HEK293T (cell line): ENCODE results near the gene PLOD2.

Experiments
- CTCF ChIA-PET: fragments of 350-600 bp; formaldehyde crosslinking; extraction: SDS; loops from one replicate; lab custom pipeline; 2021; ENCODE audit warnings: antibody characterized with exemption, inconsistent platforms; lab: Yijun Ruan, JAX
- POLR2A ChIA-PET: fragments of 350-600 bp; formaldehyde crosslinking; extraction: SDS; loops from one replicate; lab custom pipeline; 2020; ENCODE audit warnings: antibody characterized with exemption, inconsistent platforms; lab: Yijun Ruan, JAX
- DNase-seq: peaks from one replicate; pipeline ENCODE4 v3.0.0; 2012; ENCODE audit warnings: mixed read lengths; ENCODE audit errors: extremely low spot score
- ARNT ChIP-seq: fragments of 450-650 bp; IDR thresholded peaks from 2 replicates; pipeline ENCODE4 v1.6.1; 2017; ENCODE audit warnings: mild to moderate bottlenecking
- BHLHE40 ChIP-seq: fragments of 450-650 bp; IDR thresholded peaks from 2 replicates; pipeline ENCODE4 v1.6.1; 2016; ENCODE audit warnings: mild to moderate bottlenecking, moderate library complexity, borderline replicate concordance
- CTBP1 ChIP-seq: fragments of 450-650 bp; IDR thresholded peaks from 2 replicates; pipeline ENCODE4 v1.6.1; 2016; ENCODE audit warnings: borderline replicate concordance
- ELF4 ChIP-seq: fragments of 450-650 bp; IDR thresholded peaks from 2 replicates; pipeline ENCODE4 v1.6.1; 2017; ENCODE audit warnings: antibody characterized with exemption
- FOXA1 ChIP-seq: fragments of 450-650 bp; IDR thresholded peaks from 2 replicates; pipeline ENCODE4 v1.6.1; 2016; ENCODE audit warnings: mild to moderate bottlenecking
- FOXK2 ChIP-seq: fragments of 450-650 bp; IDR thresholded peaks from 2 replicates; pipeline ENCODE4 v1.6.1; 2016; ENCODE audit warnings: mild to moderate bottlenecking
- FOXM1 ChIP-seq: fragments of 450-650 bp; IDR thresholded peaks from 2 replicates; pipeline ENCODE4 v1.6.1; 2017; ENCODE audit warnings: mild to moderate bottlenecking, borderline replicate concordance
- HDGF ChIP-seq: fragments of 450-650 bp; IDR thresholded peaks from 2 replicates; pipeline ENCODE4 v1.6.1; 2017; ENCODE audit warnings: antibody characterized with exemption, borderline replicate concordance
- L3MBTL2 ChIP-seq: fragments of 450-650 bp; conservative IDR thresholded peaks from 2 replicates; pipeline ENCODE4 v1.6.1; 2016; ENCODE audit warnings: mild to moderate bottlenecking
- LEF1 ChIP-seq: fragments of 450-650 bp; IDR thresholded peaks from 2 replicates; pipeline ENCODE4 v1.6.1; 2017; ENCODE audit warnings: mild to moderate bottlenecking, borderline replicate concordance
- NFRKB ChIP-seq: fragments of 450-650 bp; IDR thresholded peaks from 2 replicates; pipeline ENCODE4 v1.6.1; 2016; ENCODE audit warnings: mild to moderate bottlenecking, moderate library complexity
- SP1 ChIP-seq: fragments of 450-650 bp; IDR thresholded peaks from 2 replicates; pipeline ENCODE4 v1.6.1; 2017
- SUZ12 ChIP-seq: fragments of 450-650 bp; IDR thresholded peaks from 2 replicates; pipeline ENCODE4 v1.6.1; 2016; ENCODE audit warnings: mild to moderate bottlenecking
- TARDBP ChIP-seq: fragments of 450-650 bp; IDR thresholded peaks from 2 replicates; pipeline ENCODE4 v1.6.1; 2016
- ZNF384 ChIP-seq: fragments of 450-650 bp; IDR thresholded peaks from 2 replicates; pipeline ENCODE4 v1.6.1; 2016
- TF ChIP-seq, protein P1 (sequence below): fragments of 450-650 bp; IDR thresholded peaks from 2 replicates; pipeline ENCODE4 v1.6.1; 2016

Gene PLOD2

DNA sequence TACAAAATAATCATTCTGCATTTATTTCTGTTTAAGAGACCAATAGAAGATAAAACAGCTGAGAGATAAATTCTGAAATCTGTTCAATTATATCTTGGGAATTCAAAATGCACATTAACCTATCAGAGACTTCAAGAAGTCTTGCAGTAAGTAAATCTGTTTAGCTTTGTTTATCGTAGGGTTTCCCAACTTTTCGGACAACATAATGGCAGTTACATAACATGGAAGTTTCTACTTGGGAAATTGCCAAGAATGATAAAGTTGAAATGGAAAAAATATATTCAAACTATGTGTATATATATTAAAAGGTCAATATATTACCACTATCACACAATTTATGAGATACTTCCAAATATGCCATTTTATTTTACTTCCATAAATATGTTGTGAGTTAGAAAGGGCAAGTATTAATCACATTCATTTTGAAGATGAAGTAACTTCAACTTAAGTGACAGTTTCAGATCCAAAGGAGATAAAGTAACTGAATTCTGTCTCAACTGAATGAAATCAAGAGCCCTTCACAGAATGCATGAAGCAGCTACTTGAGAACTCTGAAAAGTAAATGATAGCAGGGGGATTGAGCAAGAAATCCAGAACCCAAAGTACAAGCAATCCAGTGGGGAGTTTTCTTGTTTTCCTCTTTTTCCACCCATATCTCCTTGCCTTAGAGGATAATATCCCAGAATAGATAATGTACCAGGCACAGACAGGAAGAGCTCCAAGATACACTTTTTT, 108.8 kb downstream of the PLOD2 start:
- POLR2A ChIA-PET = no interaction called here
- TF ChIP-seq FOXK2 (no peak), L3MBTL2 (no peak), BHLHE40 (no peak), FOXM1 (no peak), FOXA1 (no peak)
- CTCF ChIA-PET = no interaction called here
- no peak for DNase-seq

DNA sequence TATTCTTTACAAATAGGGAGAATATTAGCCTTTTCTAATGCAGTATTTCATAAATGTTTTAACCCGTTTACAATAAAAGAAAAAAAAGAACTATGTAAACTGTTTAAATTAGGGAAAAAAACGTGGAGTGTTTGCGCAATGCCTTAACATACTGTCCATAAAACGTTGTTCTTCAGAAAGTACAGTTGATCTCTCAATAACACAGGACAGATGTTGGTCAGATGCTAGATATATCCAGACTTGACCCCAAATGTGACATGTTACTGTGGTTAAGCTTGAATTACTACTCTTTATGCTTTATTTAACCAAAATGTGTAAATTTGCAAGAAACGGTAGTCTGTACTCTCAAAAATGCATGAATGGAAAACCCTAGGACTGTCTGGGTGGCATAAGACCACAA, 110.3 kb downstream of the PLOD2 start:
- ChIA-PET CTCF (no interaction called here), POLR2A (no interaction called here)
- no peak for TF ChIP-seq TARDBP
- TF ChIP-seq, protein P1, sequence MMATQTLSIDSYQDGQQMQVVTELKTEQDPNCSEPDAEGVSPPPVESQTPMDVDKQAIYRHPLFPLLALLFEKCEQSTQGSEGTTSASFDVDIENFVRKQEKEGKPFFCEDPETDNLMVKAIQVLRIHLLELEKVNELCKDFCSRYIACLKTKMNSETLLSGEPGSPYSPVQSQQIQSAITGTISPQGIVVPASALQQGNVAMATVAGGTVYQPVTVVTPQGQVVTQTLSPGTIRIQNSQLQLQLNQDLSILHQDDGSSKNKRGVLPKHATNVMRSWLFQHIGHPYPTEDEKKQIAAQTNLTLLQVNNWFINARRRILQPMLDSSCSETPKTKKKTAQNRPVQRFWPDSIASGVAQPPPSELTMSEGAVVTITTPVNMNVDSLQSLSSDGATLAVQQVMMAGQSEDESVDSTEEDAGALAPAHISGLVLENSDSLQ = no peak
- TF ChIP-seq CTBP1 = no peak
- no peak for TF ChIP-seq ARNT
- no peak for TF ChIP-seq BHLHE40
- no peak for TF ChIP-seq ELF4
- TF ChIP-seq ZNF384 = no peak
- no peak for TF ChIP-seq HDGF
- no peak for TF ChIP-seq SP1
- TF ChIP-seq FOXA1 = no peak
- no peak for TF ChIP-seq L3MBTL2
- TF ChIP-seq FOXM1 = no peak
- TF ChIP-seq FOXK2 = no peak
- TF ChIP-seq LEF1 = no peak
- no peak for TF ChIP-seq NFRKB
- no peak for TF ChIP-seq SUZ12
- no peak for DNase-seq

DNA sequence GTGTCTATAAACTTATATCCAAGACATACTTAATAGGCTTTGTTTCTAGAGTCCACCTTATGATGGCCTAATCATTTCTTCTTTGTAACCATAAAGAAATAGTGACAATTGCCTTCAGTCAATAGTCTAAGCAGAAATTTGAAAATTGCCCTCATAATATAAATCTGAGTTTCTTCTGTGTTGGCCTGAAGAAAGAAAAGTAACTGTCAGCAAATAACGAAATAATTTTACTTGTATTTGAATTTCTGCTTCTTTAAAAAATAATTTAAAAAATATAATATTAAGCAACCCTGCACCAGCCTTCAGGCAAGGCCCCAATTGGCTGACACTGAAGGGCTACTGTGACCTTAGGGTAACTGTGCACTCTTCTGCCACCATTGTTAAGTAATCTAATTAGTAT, 113.5 kb downstream of the PLOD2 start:
- no peak for DNase-seq
- no peak for TF ChIP-seq FOXA1
- TF ChIP-seq, protein P1 = no peak
- no peak for TF ChIP-seq ELF4
- TF ChIP-seq FOXM1 = no peak
- TF ChIP-seq BHLHE40 = no peak
- TF ChIP-seq HDGF = no peak
- TF ChIP-seq SUZ12 = no peak
- no peak for TF ChIP-seq ZNF384
- no peak for TF ChIP-seq LEF1
- no peak for TF ChIP-seq ARNT
- no peak for TF ChIP-seq FOXK2
- no peak for TF ChIP-seq NFRKB
- TF ChIP-seq SP1 = no peak
- TF ChIP-seq TARDBP = no peak
- TF ChIP-seq L3MBTL2 = no peak
- ChIA-PET POLR2A (no interaction called here), CTCF (no interaction called here)

DNA sequence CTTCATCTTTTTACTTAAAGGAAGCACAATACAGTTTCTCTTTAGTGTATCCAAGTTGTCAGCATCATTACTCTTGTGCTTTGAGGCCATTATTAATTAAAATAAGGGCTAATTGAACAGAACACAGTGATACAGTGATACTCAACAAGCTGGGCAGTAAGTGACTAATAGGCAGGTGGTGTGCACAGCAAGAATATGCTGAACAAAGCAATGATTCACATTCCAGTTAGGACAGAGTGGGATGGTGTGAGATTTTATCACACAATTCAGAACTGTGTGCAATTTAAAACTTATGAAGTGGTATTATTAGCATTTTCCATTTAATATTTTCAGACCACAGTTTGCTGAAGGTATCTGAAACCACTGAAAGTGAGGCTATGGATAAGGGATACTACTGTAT, 116.9 kb downstream of the PLOD2 start:
- ChIA-PET POLR2A (no interaction called here), CTCF (no interaction called here)
- no peak for DNase-seq
- no peak for TF ChIP-seq LEF1
- TF ChIP-seq SP1 = no peak
- no peak for TF ChIP-seq FOXA1
- TF ChIP-seq L3MBTL2 = no peak
- no peak for TF ChIP-seq ZNF384
- no peak for TF ChIP-seq TARDBP
- no peak for TF ChIP-seq FOXK2
- no peak for TF ChIP-seq NFRKB
- no peak for TF ChIP-seq HDGF
- TF ChIP-seq CTBP1 = no peak
- TF ChIP-seq FOXM1 = no peak
- TF ChIP-seq ELF4 = no peak
- TF ChIP-seq, protein P1 = no peak

DNA sequence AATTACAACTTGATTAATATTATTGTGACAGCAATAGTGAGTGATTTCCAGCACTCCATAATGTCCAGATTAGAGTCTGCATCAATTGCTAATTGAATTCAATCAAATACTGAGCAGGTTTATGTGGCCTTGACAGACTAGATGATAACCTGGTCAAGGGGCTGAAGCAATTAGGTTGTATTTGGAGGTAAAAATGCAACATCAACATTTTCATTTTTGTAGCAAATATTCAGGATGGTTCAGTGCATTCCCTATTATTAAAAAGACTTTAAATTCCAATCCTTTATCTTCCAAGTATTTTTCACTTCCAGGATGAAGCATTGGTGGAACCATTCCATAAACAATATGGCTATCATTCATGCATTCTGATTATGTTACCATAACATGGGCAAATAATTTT, 120.4 kb downstream of the PLOD2 start:
- CTCF ChIA-PET = no interaction called here
- POLR2A ChIA-PET = no interaction called here
- DNase-seq = no peak
- TF ChIP-seq LEF1 (no peak), HDGF (no peak), SP1 (no peak), L3MBTL2 (no peak), FOXM1 (no peak), BHLHE40 (no peak), ELF4 (no peak)
- TF ChIP-seq, protein P1 = no peak

DNA sequence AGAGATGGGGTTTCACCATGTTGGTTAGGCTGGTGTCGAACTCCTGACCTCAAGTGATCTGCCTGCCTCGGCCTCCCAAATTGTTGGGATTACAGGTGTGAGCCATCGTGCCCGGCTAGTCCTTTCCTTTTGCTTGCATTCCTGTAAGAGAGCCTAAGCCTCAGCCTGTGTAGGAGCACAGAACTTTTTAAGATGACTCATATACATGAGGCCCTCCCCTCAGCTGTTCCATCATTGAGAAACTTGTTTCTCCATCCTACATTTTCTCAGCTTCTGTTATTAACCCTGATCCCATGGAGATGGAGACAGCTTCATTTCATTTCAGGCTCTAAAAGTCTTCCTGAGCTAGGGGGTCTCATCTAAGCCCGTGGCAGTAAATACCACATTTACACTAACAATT, 123.3 kb downstream of the PLOD2 start:
- POLR2A ChIA-PET = interaction anchor here (0.6 kb wide), 1 partner anchor 17 kb away, joined by 3 read pairs; no protein-coding TSS in a partner anchor
- TF ChIP-seq ARNT = no peak
- no peak for TF ChIP-seq CTBP1
- TF ChIP-seq, protein P1 = no peak
- TF ChIP-seq SUZ12 = no peak
- TF ChIP-seq BHLHE40 = no peak
- no peak for TF ChIP-seq TARDBP
- TF ChIP-seq ZNF384 = no peak
- no peak for TF ChIP-seq FOXA1
- DNase-seq = no peak
- CTCF ChIA-PET = no interaction called here
